GM03348 (cell line): ENCODE data around the gene PI4KB.

Experiments
- DNase-seq: peaks from one replicate; pipeline ENCODE4 v3.0.0; 2012; ENCODE audit warnings: low spot score

The PI4KB gene

DNA sequence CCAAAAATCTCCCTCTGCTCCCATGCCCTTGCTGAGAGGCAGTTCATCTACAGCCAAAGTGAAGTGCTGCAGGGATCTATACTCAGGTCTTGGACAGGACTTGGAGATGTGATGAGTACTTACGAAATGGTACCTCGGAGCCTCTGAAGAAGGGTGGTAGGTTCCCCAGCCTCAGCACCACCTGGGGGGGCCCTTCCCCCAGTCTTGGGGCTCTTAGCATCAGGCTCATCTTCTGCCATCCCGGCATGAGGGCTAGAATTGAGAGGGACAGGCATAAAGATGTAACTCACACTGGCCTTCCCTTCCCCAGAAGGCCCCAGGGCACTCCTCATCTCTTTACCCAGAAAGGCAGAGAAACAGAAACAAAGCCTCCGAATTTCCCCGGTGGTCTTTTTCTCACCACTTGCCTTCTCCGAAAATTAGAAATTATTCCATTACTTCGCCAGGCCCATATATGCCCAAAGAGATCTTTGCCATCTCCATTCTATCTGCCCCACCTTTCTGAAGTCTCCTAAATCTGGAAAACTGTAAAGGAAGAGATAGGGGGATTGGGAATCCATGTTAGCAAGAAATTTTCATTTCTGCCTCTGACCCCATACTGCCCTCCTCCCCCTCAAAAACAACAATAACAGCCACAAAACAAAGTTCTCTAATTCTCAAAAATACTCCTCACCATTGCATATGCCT, 19.0 kb upstream of the PI4KB start:
- no peak for DNase-seq

DNA sequence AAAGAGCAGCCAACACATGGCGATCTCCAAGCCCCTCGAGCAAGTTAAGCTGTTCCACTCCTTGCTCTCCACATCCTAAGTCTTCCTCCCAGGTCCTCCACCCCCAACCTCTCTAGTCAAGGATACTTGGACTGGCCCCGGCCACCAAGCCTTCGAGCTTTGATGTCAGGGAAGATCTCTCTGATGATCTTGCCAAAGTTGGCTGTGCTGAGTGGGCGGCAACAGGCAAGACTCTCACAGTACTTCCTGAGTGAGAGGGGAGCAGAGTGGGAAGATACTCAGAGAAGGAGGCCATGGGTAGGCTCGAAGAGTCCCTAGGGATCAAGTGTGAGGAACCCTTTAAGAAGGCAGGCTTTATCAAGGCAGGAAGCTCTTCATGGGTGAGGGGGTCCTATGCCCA, 17.1 kb upstream of the PI4KB start:
- no peak for DNase-seq

DNA sequence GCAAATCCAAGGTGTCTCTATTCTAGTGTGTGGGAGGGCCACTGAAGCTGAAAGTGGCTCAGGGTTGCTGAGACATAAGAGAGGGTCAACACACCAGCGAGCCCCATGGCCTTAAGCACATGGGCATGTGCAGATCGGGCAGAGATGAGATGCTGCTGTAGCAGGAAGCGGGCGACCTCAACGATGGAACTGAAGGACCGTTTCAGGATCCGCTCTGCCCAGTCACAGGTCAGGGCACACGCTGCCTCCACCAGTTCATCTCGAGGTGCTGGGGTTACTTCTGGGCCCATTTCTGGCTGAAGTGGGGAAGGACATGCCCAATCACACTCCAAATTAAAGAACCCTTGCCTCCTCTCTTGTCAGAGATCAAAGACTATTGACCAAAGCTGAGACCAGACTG, 16.4 kb upstream of the PI4KB start:
- no peak for DNase-seq

DNA sequence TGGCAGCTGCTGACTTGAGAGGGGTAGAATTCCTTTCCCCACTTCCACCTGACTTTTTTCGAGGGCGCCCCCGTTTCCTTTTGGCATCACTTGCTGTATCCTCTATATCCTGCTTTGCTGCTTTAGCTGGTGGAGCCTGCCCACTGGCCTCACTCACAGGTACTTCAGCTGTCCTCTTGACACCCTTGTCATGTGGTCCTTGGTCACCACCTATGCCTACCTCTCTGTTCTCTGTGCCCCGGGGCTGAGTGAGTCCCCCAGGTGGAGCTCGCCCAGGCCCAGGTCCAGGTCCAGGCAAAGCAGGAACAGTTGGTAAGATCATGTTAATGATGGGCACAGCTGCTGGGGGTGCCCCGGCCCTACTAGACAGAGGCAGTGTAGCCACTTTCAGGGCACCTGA, 15.4 kb upstream of the PI4KB start:
- no peak for DNase-seq

DNA sequence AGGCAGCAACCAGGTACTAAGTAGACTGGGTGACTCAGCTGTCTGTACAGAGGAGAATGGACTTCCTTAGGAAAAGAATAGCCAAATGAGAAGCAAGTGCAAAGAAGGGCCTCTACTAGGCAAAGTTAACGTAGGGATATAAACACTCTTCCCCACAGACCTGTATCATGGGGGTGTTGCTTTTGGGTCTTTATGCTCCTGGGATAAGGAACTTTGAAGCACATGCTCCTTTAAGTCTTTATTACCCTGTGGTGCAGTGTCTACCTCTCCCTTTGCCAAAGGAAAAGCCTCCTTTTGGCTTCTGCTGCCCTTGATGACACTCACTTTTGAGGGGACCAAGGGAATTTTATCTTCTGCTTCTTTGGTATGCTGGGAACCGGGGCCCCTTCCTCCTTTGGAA, 14.8 kb upstream of the PI4KB start:
- DNase-seq = no peak

DNA sequence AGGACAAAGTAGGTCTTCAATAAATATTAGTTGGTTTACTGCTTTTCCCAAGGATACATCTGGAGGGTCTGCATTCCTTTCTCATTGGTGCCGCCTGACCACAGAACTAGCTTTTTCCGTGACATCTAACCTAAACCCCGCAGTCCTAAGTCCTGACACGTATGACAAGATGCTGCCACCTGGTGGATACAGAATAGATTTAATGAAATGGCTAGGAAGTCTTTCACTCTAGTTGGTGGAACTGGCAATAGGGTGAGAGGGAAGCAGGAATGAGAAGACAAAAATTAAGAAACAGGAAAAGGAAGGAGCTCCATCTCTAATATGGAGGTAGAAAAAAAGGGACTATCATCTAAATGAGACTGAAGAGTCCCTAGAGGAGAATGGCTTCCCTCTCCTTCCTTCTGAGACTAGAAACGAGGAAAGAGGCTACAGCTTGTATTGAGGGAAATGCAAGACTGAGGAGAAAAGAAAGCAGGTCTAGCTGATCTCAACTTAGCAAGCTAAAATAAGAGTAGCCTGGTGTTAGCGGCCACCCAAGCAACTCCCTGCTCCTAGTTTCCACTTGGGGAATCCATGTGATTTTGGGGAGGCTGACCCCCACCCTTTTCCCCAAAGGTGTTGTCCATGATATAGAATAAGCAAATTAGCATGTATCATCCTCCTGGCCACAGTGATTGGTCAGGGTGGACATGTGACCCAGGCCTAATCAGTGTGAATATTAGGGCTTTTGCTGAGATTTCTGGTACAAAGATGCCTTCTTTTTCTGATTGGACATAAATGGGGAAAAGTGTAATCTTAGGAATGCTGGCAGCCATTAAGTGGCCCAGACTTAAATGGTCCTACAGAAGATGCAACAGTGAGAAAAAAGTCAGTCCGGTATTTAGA, 13.9 kb upstream of the PI4KB start:
- DNase-seq = peak; percentile 77

DNA sequence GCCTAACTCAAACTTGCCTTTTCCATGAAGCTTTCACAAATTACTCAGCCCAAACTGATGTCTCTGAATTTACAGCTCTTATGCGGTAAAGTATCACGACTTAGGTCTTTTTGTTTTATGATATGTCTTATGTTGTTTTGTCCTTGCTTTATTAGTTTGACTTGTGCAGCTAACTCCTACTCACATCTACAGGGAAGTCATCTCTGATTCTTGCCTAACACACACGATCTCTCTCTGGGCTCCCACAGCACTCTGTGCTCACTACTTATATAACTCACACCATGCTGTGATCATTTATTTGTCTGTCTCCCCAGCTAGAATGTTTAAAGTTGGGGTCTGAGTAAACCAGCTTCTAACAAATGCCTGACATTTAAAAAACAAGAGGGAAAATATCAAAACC, 9.3 kb upstream of the PI4KB start:
- DNase-seq = no peak

DNA sequence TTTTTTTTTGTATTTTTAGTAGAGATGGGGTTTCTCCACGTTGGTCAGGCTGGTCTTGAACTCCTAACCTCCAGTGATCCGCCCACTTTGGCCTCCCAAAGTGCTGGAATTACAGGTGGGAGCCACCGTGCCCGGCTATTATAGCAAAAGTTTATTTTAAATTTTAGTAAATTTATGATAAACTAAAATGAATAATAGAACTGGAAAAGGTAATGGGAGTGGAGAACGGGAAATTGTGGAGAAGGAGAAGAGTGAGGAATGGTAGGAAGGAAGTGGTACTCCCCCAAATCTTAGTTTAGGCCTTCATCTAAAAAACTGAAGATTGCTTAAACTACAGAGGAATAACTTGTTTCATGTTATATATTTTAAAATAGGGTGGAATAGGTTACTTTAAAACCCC, 7.6 kb upstream of the PI4KB start:
- no peak for DNase-seq

DNA sequence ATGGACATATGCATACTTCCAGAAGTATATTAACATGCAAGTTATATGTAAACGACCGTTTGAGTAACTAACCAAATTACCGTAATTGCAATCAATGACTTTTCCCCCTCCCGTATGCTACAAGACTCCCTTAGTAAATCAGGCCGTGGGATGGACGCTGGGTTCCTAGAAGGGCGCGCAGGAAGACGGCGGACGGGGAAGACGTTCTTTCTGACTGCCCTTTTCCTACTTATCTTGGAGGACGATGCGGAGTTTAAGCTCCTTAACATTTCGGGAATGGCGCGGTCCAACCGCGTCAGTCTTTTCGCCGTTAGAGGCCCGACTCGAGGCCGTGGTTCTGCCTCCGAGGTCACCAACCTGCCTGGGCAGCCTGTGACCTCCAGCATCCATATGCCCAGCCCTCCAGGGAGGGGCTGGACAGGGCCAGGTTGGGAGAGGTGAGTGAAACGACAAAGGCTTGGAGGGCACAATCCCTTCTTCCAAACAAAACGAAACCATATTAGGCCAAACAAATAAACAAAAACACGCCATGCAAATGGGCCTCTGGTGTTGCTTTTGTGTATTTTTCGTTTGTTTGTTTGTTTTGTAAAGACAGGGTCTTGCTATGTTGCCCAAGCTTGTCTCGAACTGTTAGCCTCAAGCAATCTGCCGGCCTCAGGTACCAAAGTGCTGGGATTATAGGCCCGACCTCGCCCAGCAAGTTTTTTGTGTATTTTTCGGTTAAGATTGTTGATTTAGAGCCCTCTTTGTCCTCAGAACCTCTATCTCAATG, 873 bp upstream of the PI4KB start:
- DNase-seq = peak; percentile 20

DNA sequence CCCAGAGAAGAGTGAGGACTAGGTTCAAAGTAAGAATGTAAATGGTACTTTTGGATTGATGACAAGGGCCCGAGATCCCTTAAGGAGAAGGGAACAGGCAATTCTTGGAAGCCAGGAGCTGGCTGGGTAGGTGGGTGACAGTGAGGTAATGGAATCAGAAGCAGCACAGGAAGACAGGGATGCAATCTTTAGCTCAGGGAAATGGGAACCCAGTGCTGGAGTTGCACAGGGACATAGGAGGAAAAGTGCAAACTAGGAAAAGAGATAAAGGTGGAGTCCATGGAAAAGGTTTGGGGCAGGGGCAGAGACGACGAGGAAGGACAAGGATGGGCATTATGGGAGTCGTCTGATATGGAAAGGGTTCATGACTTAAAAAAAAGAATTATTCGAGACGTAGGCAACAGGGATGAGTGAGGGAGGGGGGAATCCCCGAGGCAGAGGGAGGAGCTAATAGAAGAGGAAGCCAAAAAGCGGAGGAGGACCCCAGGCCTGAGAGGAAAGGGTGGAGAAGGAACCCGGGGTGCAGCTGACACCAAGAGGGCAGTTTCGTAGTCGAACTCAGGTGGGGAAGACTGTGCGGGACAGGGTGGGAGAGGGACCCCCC, 495 bp downstream of the PI4KB start:
- peak; percentile 82 for DNase-seq

DNA sequence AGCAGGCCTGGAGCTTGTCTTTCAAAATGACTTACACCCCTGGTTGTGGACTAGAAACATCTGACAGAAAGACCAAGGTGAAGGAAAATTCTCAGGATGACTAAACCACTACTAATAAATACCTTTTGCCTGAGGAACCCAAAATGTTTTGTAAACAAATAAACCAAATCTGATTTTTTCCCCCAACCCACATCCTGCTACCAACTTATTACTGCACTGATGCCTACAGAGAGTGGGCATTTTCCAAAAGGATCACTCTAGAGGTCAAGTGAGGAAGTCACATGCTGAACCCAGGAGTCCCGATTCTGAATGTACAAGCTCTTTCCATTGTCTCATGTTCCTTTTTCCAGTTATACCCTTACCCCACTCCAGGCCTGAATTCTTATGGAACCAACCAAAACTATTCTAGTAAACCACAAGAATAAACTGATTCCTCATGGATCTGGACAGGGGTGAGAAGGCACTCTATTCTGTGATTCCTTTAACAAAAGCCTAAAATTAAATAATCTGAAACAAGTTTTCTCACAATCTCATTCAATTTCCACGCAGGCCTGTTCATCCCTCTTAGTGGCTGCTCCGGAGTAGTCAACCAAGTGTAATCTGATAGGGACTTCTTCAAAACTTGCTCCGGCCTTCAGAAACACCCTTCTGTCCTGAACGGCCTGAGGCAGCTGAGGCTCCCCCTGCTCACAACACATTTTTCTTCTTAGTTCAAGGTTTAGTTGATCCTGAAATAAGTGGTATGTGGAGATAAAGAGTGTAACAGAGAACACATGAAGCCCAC, 1.4 kb downstream of the PI4KB start:
- no peak for DNase-seq

DNA sequence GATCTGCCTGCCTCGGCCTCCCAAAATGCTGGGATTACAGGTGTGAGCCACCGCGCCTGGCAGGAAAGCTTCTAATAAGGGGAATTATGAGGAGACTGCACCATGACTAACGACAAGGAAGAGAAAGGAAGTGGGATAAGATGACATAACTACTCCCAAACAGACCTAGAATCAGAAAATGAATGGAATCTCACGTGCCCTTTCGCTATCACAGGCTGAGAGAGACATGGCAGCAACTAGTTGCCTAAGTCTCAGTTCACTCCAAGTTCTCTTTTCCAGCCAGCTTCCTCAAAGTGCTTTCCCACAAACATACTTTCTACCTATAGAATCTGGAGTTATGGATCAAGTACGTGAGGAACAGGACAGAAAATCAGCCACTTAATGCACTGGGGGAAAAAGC, 2.0 kb downstream of the PI4KB start:
- DNase-seq = no peak

DNA sequence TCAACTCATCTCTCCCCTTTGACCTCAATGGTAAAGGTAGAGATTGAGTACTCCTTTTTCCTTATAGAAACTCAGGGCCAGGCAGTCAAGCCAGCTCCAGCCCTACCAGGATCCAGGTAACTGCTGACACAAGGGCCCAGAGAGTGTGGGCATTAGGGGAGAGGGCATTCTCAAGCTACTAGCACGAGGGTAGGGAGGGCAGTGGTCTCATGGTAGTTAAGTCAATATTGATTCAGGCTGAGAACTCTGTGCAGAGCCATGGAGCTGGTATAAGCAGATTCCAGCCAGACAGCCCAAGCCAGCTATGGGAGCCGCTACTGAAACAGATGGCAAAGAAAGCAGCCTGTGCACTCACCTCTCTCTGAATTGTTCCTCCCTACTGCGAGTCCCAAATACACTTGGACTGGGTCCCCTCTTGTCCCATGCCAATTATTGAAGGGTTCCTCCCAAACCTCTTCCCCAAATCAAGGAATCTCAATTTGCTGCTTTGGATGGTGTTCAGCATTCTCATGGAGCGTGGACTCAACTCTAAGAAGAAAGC, 2.8 kb downstream of the PI4KB start:
- DNase-seq = no peak

DNA sequence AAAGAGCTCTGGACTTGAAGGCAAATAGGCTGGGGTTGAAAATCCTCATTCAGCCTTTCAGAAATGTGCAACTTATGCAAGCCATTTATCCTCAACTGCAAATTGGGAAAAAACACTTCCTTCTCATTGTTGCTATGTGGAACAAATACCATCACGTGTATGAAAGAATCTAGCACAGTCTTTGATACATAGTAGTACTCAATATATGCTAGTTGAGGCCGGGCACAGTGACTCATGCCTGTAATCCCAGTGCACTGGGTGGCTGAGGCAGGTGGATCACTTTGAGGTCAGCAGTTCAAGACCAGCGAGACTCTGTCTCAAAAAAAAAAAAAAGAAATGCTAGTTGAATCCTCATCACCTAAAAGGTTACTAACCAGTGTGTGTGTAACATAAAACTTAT, 8.2 kb downstream of the PI4KB start:
- DNase-seq = no peak

DNA sequence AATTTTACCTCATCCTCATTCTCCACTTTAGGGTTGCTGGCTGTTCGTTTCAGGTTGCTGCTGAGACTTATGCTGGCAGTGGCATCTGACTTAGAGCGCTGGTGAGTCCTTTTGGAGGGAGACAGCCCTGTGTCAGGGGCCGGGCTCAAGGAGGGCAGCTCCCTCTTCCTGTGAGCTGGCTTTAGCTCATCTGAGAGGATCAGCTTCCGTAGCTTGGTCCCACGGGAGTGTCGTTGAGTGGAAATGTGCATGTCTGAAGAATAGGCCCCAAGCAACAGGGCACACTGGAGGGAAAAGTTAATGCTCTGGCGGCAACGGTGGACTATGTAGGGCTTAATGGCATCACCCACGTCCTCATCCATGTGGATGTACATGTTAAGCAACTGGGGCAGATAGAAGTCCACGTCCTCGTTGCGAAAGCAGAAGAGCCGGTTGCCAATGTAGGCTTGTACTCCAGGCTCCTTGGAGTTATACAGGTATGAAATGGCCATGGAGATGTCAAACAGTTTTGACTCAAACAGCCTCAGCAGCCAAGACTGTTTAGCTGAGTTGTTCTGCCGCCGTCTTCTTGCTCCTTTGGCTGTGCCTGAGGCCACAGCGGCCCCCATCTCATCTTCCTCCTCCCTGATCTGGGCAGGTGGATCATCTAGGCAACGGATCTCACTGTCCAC, 11.5 kb downstream of the PI4KB start:
- no peak for DNase-seq

DNA sequence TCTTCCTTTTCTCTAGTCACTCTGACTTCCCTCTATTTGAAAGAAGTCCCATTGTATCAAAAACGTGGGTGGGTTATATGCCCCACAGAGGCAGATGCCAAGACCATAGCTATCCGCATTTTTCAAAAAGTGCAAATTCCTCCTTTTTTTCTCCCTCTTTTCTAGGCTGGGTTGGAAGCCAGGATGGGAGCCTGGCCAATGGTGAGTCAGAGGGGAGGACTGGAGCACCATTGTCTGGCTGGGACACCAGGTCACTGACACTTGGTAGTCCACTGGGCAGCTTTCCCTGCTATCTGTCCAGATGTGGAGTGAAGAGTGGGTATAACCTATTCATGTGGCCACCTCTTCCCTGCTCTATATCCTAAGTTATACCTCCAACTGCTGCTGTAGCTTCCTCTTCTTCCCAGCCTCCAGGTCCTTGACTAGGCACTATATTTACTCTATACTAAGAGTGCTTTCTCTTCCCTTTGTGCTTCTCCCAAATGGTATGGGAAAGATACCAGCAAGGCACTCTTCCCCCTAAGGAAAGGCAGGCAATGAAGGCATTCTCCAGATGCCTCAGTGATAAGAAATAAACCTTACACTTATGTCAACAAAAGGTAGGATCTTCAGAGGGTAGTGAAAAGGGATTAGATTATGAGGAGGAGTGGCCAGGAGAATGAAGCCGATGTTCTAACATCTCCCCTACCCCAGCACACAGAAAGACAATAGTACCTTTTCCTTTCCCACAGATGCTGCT, 12.9 kb downstream of the PI4KB start:
- DNase-seq = peak; percentile 90

DNA sequence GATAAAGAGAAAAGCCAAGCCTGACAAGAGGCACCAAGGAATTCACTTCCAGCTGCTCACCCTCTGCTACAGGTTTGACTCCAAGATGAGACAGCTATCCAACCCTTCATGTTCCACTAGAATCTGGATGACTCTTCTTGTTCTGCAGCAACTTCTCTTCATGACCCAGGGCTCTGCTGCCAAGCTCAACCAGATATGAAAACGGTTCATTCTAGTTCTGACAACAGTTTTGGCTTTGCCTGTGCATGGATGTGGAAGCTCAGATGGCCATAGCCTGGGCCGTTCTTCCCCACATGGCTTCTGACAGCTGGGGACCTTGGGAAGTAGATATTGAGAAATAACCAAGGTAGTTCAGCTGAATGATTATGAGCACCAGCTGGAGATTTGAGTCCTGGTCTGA, 13.7 kb downstream of the PI4KB start:
- no peak for DNase-seq

DNA sequence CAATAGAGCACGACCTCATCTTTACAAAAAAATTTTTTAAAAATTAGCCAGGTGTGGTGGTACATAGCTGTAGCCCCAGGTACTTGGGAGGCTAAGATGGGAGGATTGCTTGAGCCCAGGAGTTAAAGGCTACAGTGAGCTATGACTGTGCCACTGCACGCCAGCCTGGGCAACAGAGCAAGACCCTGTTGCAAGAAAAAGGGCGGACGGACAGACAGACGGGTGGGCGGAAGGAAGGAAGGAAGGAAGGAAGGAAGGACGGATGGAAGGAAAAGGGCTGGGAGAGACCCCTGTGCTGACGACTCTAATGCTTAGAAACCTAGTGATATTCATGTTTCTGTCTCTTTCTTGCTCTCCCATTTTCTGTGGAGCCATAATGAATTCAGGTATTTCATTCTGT, 14.4 kb downstream of the PI4KB start:
- no peak for DNase-seq

DNA sequence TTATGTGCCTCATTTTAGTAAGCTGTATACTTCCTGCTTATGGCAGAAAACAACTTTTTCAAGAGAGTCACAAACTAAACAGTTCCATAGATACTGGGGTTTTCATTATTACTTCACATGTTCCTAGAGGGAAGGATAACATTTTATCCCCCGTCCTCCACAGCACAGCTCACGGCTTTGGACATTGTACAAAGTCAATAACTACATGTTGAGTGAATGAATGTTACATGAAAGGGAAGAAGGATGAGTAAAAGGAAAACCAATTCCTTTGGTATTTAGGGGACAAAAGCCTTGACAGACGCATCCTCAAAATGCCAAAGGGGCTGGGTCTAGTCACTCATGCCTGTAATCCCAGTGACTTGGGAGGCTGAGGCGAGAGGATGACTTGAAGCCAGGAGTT, 14.8 kb downstream of the PI4KB start:
- DNase-seq = no peak
